GM12874 (cell line): Measurements from ENCODE around the gene RARA.

Source experiments
- CTCF ChIP-seq: IDR thresholded peaks from 2 replicates; pipeline ENCODE4 v1.5.1; 2011; ENCODE audit warnings: low read depth, mild to moderate bottlenecking, control low read depth, low read length, moderate library complexity; ENCODE audit not compliant: insufficient read depth

RARA gene

GRCh38 chr17:40354221-40355122, 45.5 kb downstream of the RARA start:
- TF ChIP-seq CTCF: no peak

DNA sequence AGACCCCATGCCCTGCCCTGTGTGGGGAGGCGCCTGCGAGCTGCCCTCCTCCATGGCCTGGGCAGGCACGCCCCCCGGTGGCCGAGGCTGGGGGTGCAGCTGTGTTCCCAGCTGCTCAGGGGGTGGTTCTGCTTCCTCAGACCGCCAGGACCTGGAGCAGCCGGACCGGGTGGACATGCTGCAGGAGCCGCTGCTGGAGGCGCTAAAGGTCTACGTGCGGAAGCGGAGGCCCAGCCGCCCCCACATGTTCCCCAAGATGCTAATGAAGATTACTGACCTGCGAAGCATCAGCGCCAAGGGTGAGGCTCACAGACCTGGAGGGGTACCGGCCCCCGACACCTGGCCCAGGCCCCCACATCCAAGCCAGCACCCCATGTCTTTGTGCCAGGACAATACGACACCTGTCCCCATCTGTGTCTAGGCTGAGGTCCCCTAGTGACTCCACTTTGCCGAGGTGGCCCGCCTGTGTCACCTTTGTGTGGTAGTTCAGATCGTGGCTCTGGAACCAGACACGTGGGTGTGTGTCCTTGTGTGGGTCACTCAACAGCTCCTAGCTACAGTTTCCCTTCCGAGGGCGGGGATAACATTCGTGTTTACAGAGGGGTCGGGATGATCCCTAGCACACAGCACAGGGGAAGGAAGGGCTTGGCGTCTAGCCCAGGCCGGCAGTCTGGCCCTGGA, 46.3 kb downstream of the RARA start:
- peak; percentile 94 for TF ChIP-seq CTCF

GRCh38 chr17:40355804-40356758, 47.1 kb downstream of the RARA start:
- TF ChIP-seq CTCF: no peak

DNA sequence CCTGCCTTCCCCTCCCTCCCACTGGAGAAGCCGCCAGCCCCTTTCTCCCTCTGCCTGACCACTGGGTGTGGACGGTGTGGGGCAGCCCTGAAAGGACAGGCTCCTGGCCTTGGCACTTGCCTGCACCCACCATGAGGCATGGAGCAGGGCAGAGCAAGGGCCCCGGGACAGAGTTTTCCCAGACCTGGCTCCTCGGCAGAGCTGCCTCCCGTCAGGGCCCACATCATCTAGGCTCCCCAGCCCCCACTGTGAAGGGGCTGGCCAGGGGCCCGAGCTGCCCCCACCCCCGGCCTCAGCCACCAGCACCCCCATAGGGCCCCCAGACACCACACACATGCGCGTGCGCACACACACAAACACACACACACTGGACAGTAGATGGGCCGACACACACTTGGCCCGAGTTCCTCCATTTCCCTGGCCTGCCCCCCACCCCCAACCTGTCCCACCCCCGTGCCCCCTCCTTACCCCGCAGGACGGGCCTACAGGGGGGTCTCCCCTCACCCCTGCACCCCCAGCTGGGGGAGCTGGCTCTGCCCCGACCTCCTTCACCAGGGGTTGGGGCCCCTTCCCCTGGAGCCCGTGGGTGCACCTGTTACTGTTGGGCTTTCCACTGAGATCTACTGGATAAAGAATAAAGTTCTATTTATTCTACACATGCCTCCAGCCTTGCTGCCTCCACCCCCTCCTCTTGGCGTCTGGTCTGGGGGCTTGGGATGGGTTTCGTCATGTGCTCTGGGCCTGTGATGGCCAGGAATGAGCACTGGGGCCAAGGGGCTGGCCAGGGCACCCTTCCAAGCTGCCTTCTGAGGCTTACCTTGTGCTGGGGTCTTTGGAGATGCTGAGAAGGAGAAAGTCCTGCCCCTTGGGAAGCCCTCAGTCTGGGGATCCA, 48.3 kb downstream of the RARA start:
- no peak for TF ChIP-seq CTCF

DNA sequence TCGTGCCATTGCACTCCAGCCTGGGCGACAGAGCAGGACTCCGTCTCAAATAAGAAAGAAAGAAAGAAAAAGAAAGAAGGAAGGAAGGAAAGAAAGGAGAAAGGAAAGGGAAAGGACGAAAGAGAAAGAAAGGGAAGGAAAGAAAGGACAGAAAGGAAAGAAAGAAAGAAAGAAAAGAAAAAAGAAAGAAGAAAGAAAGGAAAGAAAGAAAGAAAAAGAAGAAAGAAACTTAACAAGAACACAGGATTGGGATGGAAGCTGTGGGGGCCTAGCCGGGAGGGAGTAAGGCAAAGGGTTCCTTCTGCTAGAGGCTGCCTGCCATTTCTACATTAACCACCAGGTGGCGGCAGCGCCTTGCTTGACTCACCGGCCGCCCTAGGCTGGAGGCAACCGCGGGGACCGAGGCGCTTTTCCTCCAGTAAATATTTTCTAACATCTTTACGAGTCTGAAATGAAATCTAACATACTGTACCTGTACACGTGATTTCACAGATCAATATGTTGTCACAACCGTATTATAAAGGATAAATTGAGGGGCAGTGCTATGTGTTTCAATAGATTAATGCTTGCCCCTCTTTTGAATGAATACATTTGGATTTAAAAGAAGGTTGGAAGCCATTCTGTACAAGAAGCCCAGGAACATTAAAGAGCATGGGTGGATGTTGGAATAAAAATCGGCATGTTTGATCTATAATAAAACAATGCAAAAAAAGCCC, 49.5 kb downstream of the RARA start:
- peak; percentile 93 for TF ChIP-seq CTCF

- no peak for TF ChIP-seq CTCF
Measured at GRCh38 chr17:40360091-40360490, 51.1 kb downstream of the RARA start.
